HL-60 (cell line): ENCODE results near the gene KCNG2.

Experiments
- DNase-seq, 2 experiments: peaks; one replicate each; pipeline ENCODE4 v3.0.0-alpha.2; 2010 to 2020; ENCODE audit warnings: low read depth in 1 of 2, low spot score in 1 of 2
- H3K27ac ChIP-seq: fragments of 250-450 bp; sonication (Bioruptor Pico); replicated peaks from 2 replicates; pipeline ENCODE4 v1.5.1; 2020; ENCODE audit warnings: mild to moderate bottlenecking, moderate library complexity
- H3K27me3 ChIP-seq: fragments of 250-450 bp; sonication (Bioruptor Pico); 2 replicates; pipeline ENCODE4 v1.5.1; 2021; ENCODE audit warnings: mild to moderate bottlenecking, moderate library complexity; ENCODE audit not compliant: insufficient read depth, poor library complexity, severe bottlenecking
- H3K4me3 ChIP-seq: replicated peaks from 2 replicates; pipeline ENCODE4 v1.5.1; 2011; ENCODE audit warnings: mild to moderate bottlenecking, control low read depth, low read length; ENCODE audit not compliant: insufficient read depth
- CTCF ChIP-seq: IDR thresholded peaks from one replicate; pipeline ENCODE4 v1.5.1; 2011; ENCODE audit warnings: low read length, control low read depth, inconsistent platforms; ENCODE audit not compliant: insufficient read depth
- GABPA ChIP-seq: IDR thresholded peaks from 2 replicates; pipeline ENCODE4 v1.6.1; 2012; ENCODE audit warnings: low read depth
- POLR2AphosphoS5 ChIP-seq: IDR thresholded peaks from 2 replicates; pipeline ENCODE4 v1.6.1; 2012; ENCODE audit warnings: low read depth
- REST ChIP-seq: IDR thresholded peaks from 2 replicates; pipeline ENCODE4 v1.6.1; 2012; ENCODE audit warnings: low read depth; ENCODE audit not compliant: insufficient replicate concordance
- SPI1 ChIP-seq: IDR thresholded peaks from 2 replicates; pipeline ENCODE4 v1.6.1; 2012; ENCODE audit warnings: low read depth, mild to moderate bottlenecking, borderline replicate concordance

The KCNG2 gene

DNA sequence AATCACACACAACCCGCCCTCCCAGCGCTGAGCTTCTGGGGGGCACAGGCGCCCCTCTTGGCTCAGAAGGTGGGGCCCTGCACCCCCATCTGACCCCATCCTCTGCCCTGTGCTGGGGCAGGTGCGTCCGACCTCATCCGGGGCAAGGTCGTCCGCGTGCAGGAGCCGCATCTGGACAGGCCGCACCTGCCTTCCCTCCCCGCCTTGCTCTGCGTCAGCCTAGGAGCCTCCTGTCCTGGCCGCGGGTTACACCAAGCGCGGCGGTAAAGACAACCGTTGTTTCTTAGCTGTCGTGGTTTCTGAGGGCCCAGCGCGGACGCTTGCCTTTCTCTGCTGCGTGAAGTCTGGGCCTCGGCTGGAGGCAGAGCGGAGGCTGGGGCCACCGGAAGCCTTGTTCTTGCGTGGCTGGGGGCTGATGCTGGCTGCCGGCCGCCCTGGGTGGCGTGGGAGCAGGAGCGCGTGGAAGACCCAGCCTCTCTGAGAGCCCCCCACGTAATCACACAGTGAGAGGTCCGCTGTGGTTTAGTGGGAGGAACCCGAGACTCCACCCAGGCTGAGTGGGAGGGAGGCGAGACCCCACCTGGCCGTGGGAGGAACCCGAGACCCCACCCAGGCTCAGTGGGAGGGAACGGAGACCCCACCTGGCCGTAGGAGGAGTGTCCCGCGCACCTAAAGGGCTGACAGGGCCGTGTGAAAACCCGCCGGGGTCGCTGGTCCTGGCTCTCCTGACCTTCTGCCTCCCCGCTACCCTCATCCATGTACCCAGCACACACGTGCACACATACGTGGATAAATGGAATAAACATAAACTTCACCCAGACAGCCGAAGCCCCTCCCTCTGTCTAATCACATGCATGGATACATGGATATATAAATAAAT, 51.8 kb downstream of the KCNG2 start:
- Histone ChIP-seq H3K27me3 (no peaks in the 10 kb centered on the region), H3K27ac (no peak overlapping the region), H3K4me3 (no peak overlapping the region)
- DNase-seq = no peak
- TF ChIP-seq CTCF (no peak), SPI1 (no peak), GABPA (no peak), POLR2AphosphoS5 (no peak), REST (no peak)

DNA sequence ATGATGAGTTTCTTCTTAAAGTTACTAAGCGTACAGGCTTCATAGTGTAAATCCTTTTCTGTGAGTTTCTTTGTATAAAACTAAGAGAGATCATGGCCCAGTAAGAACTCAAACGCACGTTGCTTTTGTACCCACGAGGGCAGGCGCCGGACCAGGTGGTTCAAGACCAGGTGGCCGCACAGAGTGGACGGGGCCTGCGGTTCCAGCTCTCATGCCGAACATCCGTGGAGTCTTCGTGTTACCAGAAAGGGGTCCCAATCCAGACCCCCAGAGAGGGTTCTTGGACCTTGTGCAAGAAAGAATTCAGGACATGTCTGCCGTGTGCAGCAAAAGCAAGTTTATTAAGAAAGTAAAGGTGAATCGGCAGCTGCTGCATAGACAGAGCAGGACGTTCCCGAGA, 53.0 kb downstream of the KCNG2 start:
- no peak for TF ChIP-seq CTCF
- TF ChIP-seq REST = no peak
- TF ChIP-seq POLR2AphosphoS5 = no peak
- TF ChIP-seq SPI1 = no peak
- TF ChIP-seq GABPA = no peak

DNA sequence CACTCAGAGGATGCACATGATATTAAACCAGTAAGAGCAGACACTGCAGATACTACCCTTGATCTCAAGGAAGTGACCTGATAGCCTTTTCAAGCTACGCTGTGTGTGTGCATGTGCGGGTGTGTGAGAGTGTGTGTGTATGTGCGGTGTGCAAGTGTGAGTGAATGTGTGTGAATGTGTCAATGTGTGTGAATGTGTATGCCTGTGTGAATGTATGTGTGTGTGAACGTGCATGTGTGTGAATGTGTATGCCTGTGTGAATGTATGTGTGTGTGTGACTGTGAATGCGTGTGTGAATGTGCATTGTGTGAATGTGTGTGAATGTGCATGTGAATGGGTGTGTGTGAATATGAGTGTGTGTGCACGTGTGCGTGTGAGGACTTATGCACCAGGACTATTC, 53.8 kb downstream of the KCNG2 start:
- no peak overlapping the region for H3K27ac ChIP-seq
- H3K4me3 ChIP-seq = no peak overlapping the region
- TF ChIP-seq REST (no peak), SPI1 (no peak), CTCF (no peak), GABPA (no peak), POLR2AphosphoS5 (no peak)
- no peaks in the 10 kb centered on the region for H3K27me3 ChIP-seq
- DNase-seq = no peak

More for the DNA sequence above, 53.0 kb downstream of the KCNG2 start:
- H3K27me3 ChIP-seq = no peaks in the 10 kb centered on the region
- DNase-seq = no peak
- no peak overlapping the region for H3K4me3 ChIP-seq
- no peak overlapping the region for H3K27ac ChIP-seq
